HepG2 (cell line): ENCODE measurements around the gene NRL. TPM values are rescaled to one million over a fixed set of nuclear protein-coding genes. Genes with fewer than 3 reads are reported as not detected.
A peak's percentile ranks its signal among the peaks of the same experiment; 100 is the strongest.
"Not testable (repeated sequence)": the region's sequence is repeated elsewhere in the genome, so short reads cannot be mapped to it uniquely, and the experiment has no call there.

ENCODE experiments used
- ATAC-seq: fragments of 200-7000 bp; cut with Tn5 transposase; 3 replicates; pipeline ENCODE4 v1.9.1; 2020; ENCODE audit warnings: mild to moderate bottlenecking, moderate library complexity
- BruUV-seq: library from RNA; stranded (reverse); fragments of 400-500 nt; replicated peaks from 2 replicates; lab custom pipeline; 2021; lab: Mats Ljungman, UMichigan
- CTCF ChIA-PET: fragments of 300-600 bp; formaldehyde crosslinking; extraction: SDS; loops from one replicate; lab custom pipeline; 2021; ENCODE audit warnings: low total read pairs, inconsistent platforms, low intra/inter-chr PET ratio; lab: Yijun Ruan, JAX
- POLR2A ChIA-PET: fragments of 350-600 bp; sonication (Branson Sonifier 250); formaldehyde crosslinking; loops from one replicate; lab custom pipeline; 2020; ENCODE audit warnings: antibody characterized with exemption, inconsistent platforms; lab: Yijun Ruan, JAX
- DNase-seq: peaks from one replicate; pipeline ENCODE4 v3.0.0-alpha.2; 2015; ENCODE audit warnings: low spot score
- FAIRE-seq: peaks from 3 replicates; lab custom pipeline; 2011; peaks lifted over from hg19 to GRCh38; lab: Jason Lieb, UNC
- H2AFZ ChIP-seq: one replicate; pipeline ENCODE4 v1.6.1; 2011; ENCODE audit warnings: low read length, inconsistent platforms
- H3K27ac ChIP-seq: fragments of 300-600 bp; 3 replicates; pipeline ENCODE4 v1.8.0; 2011; ENCODE audit warnings: mixed run types, mild to moderate bottlenecking, mixed read lengths, low read length, inconsistent platforms; ENCODE audit not compliant: insufficient read depth; ENCODE audit errors: extremely low read length
- H3K27me3 ChIP-seq, 2 experiments: fragments of 200-600 bp in 1 of 2; 2 replicates in 1 of 2; 3 replicates in 1 of 2; pipeline versions ENCODE4 v1.6.0 to v1.8.0; 2011; ENCODE audit warnings: low read length in 2 of 2, mild to moderate bottlenecking in 2 of 2, moderate library complexity in 2 of 2, inconsistent platforms in 1 of 2; ENCODE audit not compliant: insufficient read depth in 2 of 2, control insufficient read depth in 1 of 2
- H3K36me3 ChIP-seq, 2 experiments: fragments of 200-600 bp in 1 of 2; replicated peaks in 1 of 2; 2 replicates in 1 of 2; 3 replicates in 1 of 2; pipeline versions ENCODE4 v1.5.1 to v1.8.0; 2011; ENCODE audit warnings: low read length in 2 of 2, inconsistent platforms in 1 of 2; ENCODE audit not compliant: insufficient read depth in 2 of 2, control insufficient read depth in 1 of 2
- H3K4me1 ChIP-seq: 2 replicates; pipeline ENCODE4 v1.5.1; 2012; ENCODE audit warnings: low read length, inconsistent platforms; ENCODE audit not compliant: insufficient read depth
- H3K4me2 ChIP-seq: 2 replicates; pipeline ENCODE4 v1.6.0; 2011; ENCODE audit warnings: low read depth, low read length, inconsistent platforms
- H3K4me3 ChIP-seq, 3 experiments: fragments of 200-600 bp in 1 of 3; sonication (generic), shearing (Covaris generic) in 1 of 3; replicated peaks in 1 of 3; 2 replicates each; pipeline ENCODE4 v1.5.1; 2011 to 2016; ENCODE audit warnings: low read length in 3 of 3, inconsistent platforms in 2 of 3, low read depth in 2 of 3, mild to moderate bottlenecking in 2 of 3, control low read depth in 1 of 3, mixed read lengths in 1 of 3; ENCODE audit not compliant: insufficient read depth in 1 of 3
- H3K79me2 ChIP-seq: one replicate; pipeline ENCODE4 v1.6.1; 2011; ENCODE audit warnings: low read length, inconsistent platforms; ENCODE audit not compliant: insufficient read depth
- H3K9ac ChIP-seq: 2 replicates; pipeline ENCODE4 v1.6.0; 2011; ENCODE audit warnings: mild to moderate bottlenecking, low read depth, low read length, inconsistent platforms; ENCODE audit not compliant: insufficient read depth
- H3K9me3 ChIP-seq: 2 replicates; pipeline ENCODE4 v1.5.1; 2012; ENCODE audit warnings: mild to moderate bottlenecking, low read length
- H4K20me1 ChIP-seq: 2 replicates; pipeline ENCODE4 v1.6.0; 2011; ENCODE audit warnings: inconsistent platforms, mild to moderate bottlenecking, low read length, moderate library complexity; ENCODE audit not compliant: insufficient read depth
- HMG20A ChIP-seq: IDR thresholded peaks from 2 replicates; pipeline ENCODE4 v1.6.1; 2016; ENCODE audit warnings: borderline replicate concordance
- KDM1A ChIP-seq: IDR thresholded peaks from 2 replicates; pipeline ENCODE4 v1.6.1; 2016; ENCODE audit warnings: missing compliant biosample characterization
- NFRKB ChIP-seq: fragments of 450-650 bp; IDR thresholded peaks from 2 replicates; pipeline ENCODE4 v1.6.1; 2017
- SKIL ChIP-seq: sonication (generic); formaldehyde crosslinking; IDR thresholded peaks from 2 replicates; pipeline ENCODE4 v1.8.0; 2022; ENCODE audit warnings: missing genetic modification reagents, mild to moderate bottlenecking, moderate library complexity, borderline replicate concordance
- ZMYM3 ChIP-seq: sonication (generic); formaldehyde crosslinking; IDR thresholded peaks from 2 replicates; pipeline ENCODE4 v1.5.1; 2020; ENCODE audit warnings: mild to moderate bottlenecking, missing genetic modification reagents
- ZNF282 ChIP-seq: fragments of 450-650 bp; IDR thresholded peaks from 2 replicates; pipeline ENCODE4 v1.6.1; 2018; ENCODE audit not compliant: partially characterized antibody
- WGBS: methylation state at CpG from one replicate; pipeline ENCODE4 v1.1.6; 2017; ENCODE audit warnings: low lambda C conversion rate; 5-methylcytosine and 5-hydroxymethylcytosine counted together
- in situ Hi-C: cut with HindIII; loops from 2 replicates; pipeline ENCODE4 v1.10.0; 2017; ENCODE audit warnings: low pct_unique_long_range_greater_than_20kb; ENCODE audit not compliant: extremely low pct_ligation_motif_present
- intact Hi-C: fragments of 100-400 bp; cut with micrococcal nuclease; formaldehyde crosslinking; loops from one replicate; pipeline ENCODE4 v1.10.0; 2022; ENCODE audit not compliant: unreplicated experiment
- microRNA-seq: library from miRNA; unstranded; fragments of <30 nt; microRNA quantifications from one replicate; pipeline ENCODE4, GENCODE V29; 2020
- polyA plus RNA-seq, 8 experiments: library from polyadenylated mRNA; depleted of rRNA in 3 of 8; stranded (reverse) in 7 of 8; unstranded in 1 of 8; fragments of >200 nt; fragmentation: Illumina TruSeq in 4 of 8; extraction: Trizol in 4 of 8; gene quantifications; 2 replicates each; pipeline versions ENCODE4 v1.2.1 to v1.2.3, GENCODE V29; 2011 to 2016; ENCODE audit warnings: low read depth in 4 of 8, missing spikeins in 1 of 8, mixed read lengths in 1 of 8; ENCODE audit not compliant: insufficient read depth in 1 of 8
- small RNA-seq, 3 experiments: library from RNA; depleted of rRNA; stranded (forward); fragments of <200 nt; gene quantifications; one replicate each; pipeline ENCODE3, GENCODE V24; 2012; ENCODE audit warnings: low read depth in 2 of 3, low replicate concordance in 1 of 3; ENCODE audit not compliant: insufficient read length in 3 of 3, insufficient read depth in 2 of 3
- total RNA-seq, 5 experiments: library from RNA; depleted of rRNA; stranded (reverse); fragments of >200 nt; fragmentation: Illumina TruSeq; extraction: Trizol; gene quantifications; 2 replicates each; pipeline ENCODE4 v1.2.3, GENCODE V29; 2016; ENCODE audit warnings: low read depth in 1 of 5

The NRL gene
- total and polyA plus RNA-seq, 2 of the 13 experiments (the other 11 are each of a cell fraction or from before 2014, with no cell fraction given), result 2.5 to 4.7 TPM

DNA sequence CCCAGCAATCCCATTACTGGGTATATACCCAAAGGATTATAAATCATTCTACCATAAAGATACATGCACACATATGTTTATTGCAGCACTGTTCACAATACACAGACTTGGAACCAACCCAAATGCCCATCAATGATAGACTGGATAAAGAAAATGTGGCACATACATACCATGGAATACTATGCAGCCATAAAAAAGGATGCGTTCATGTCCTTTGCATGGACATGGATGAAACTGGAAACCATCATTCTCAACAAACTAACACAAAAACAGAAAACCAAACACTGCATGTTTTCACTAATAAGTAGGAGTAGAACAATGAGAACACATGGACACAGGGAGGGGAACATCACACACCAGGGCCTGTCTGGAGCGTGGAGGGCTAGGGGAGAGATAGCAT is 83.4 kb downstream of the NRL start:
- POLR2A ChIA-PET, FAIRE-seq, H3K4me2 ChIP-seq, H3K79me2 ChIP-seq, H3K9ac ChIP-seq, H4K20me1 ChIP-seq, H3K27ac ChIP-seq, ATAC-seq, BruUV-seq, H3K27me3 ChIP-seq, H3K4me3 ChIP-seq, CTCF ChIA-PET, H3K36me3 ChIP-seq, H2AFZ ChIP-seq, DNase-seq: not testable (repeated sequence)
- Histone ChIP-seq H3K4me1 (peaks cover 43% of the 10 kb centered on the region), H3K9me3 (peaks cover 12% of the 10 kb centered on the region)
- WGBS, result 63% methylated on average over 2 of the region's 2 CpGs
- in situ Hi-C loops, result loop anchor here (10.0 kb wide), 1 partner anchor 47 kb away; the partner anchor contains the start of gene DHRS4L2
- TF ChIP-seq SKIL (CRISPR knock-in tag) (0 out of 2 replicates have a peak, but pooled peaks have one; percentile 19), ZMYM3 (CRISPR knock-in tag) (peak; percentile 59; the same call in 1 of the 2 replicates), HMG20A (CRISPR knock-in tag) (peak; percentile 17; the same call in 1 of the 2 replicates), KDM1A (CRISPR knock-in tag) (0 out of 2 replicates have a peak, but pooled peaks have one; percentile 8)
- intact Hi-C loops, result loop anchor here (10.0 kb wide), 1 partner anchor 307 kb away; no protein-coding TSS in a partner anchor

- H4K20me1 ChIP-seq, result not testable (repeated sequence)
Observed at GRCh38 chr14:24029687-24030086, 85.1 kb downstream of the NRL start.

More at GRCh38 chr14:24029687-24030086, 85.1 kb downstream of the NRL start:
- DNase-seq, ATAC-seq, BruUV-seq, H3K4me3 ChIP-seq, H2AFZ ChIP-seq, H3K27me3 ChIP-seq, H3K79me2 ChIP-seq, FAIRE-seq, H3K9ac ChIP-seq, H3K4me2 ChIP-seq, H3K36me3 ChIP-seq, CTCF ChIA-PET, POLR2A ChIA-PET, H3K27ac ChIP-seq: not testable (repeated sequence)
- TF ChIP-seq ZNF282 (peak; percentile 55), NFRKB (0 out of 2 replicates have a peak, but pooled peaks have one; percentile 16)
- in situ Hi-C loops (loop anchor here (10.0 kb wide), 1 partner anchor 45 kb away; the partner anchor contains the start of gene DHRS4L2), intact Hi-C loops (loop anchor here (10.0 kb wide), 1 partner anchor 305 kb away; no protein-coding TSS in a partner anchor)
- 87% methylated on average over 3 of the region's 3 CpGs for WGBS
- peaks cover 12% of the 10 kb centered on the region for H3K9me3 ChIP-seq
- peaks cover 41% of the 10 kb centered on the region for H3K4me1 ChIP-seq

Small RNA genes lying within 50 kb of the gene (microRNA-seq; reads per million reads assigned to microRNA genes)
- gene MIR7703, result not detected

Small RNA genes lying within 50 kb of the gene (small RNA-seq; reads per million reads assigned to genes)
- 0 reads per million in 3 experiments for gene RNA5SP383

Other genes with a start within 250 kb of the NRL start
- gene DHRS4, start 161.2 kb downstream of the NRL start, total RNA-seq (2016; rRNA removed; fragmentation: Illumina TruSeq; extraction: Trizol), result 45.1 and 49.4 TPM in 2 replicates
- 23.9 and 25.0 TPM in 2 replicates for gene DHRS4, start 161.2 kb downstream of the NRL start, polyA plus RNA-seq (2011; rRNA removed)
- 38.2 and 40.0 TPM in 2 replicates for gene DHRS4L2, start 126.0 kb downstream of the NRL start, total RNA-seq (2016; rRNA removed; fragmentation: Illumina TruSeq; extraction: Trizol)
- gene DHRS4L2, start 126.0 kb downstream of the NRL start, polyA plus RNA-seq (2011; rRNA removed), result 24.7 and 24.8 TPM in 2 replicates
- 0.13 and 0.27 TPM in 2 replicates for gene CARMIL3, start 62.9 kb downstream of the NRL start, total RNA-seq (2016; rRNA removed; fragmentation: Illumina TruSeq; extraction: Trizol)
- 0.55 and 0.85 TPM in 2 replicates for gene CARMIL3, start 62.9 kb downstream of the NRL start, polyA plus RNA-seq (2011; rRNA removed)
- gene CPNE6, start 43.4 kb downstream of the NRL start, total RNA-seq (2016; rRNA removed; fragmentation: Illumina TruSeq; extraction: Trizol), result not detected in 2 replicates
- gene CPNE6, start 43.4 kb downstream of the NRL start, polyA plus RNA-seq (2011; rRNA removed), result 0.03 TPM in 1 of 2 replicates, not detected in the other
- gene PCK2, start 20.6 kb downstream of the NRL start, total RNA-seq (2016; rRNA removed; fragmentation: Illumina TruSeq; extraction: Trizol), result 118 and 129 TPM in 2 replicates
- gene PCK2, start 20.6 kb downstream of the NRL start, polyA plus RNA-seq (2011; rRNA removed), result 272 and 316 TPM in 2 replicates
- 257 and 342 TPM in 2 replicates for gene DCAF11, start 172 bp downstream of the NRL start, total RNA-seq (2016; rRNA removed; fragmentation: Illumina TruSeq; extraction: Trizol)
- 150 and 176 TPM in 2 replicates for gene DCAF11, start 172 bp downstream of the NRL start, polyA plus RNA-seq (2011; rRNA removed)
- 3.1 and 5.8 TPM in 2 replicates for gene FITM1, start 15.7 kb upstream of the NRL start, total RNA-seq (2016; rRNA removed; fragmentation: Illumina TruSeq; extraction: Trizol)
- 2.7 and 3.6 TPM in 2 replicates for gene FITM1, start 15.7 kb upstream of the NRL start, polyA plus RNA-seq (2011; rRNA removed)
- gene PSME1, start 21.2 kb upstream of the NRL start, total RNA-seq (2016; rRNA removed; fragmentation: Illumina TruSeq; extraction: Trizol), result 608 and 713 TPM in 2 replicates
- 144 and 159 TPM in 2 replicates for gene PSME1, start 21.2 kb upstream of the NRL start, polyA plus RNA-seq (2011; rRNA removed)
- 71.2 and 78.7 TPM in 2 replicates for gene EMC9, start 26.6 kb upstream of the NRL start, total RNA-seq (2016; rRNA removed; fragmentation: Illumina TruSeq; extraction: Trizol)
- 60.5 and 63.9 TPM in 2 replicates for gene EMC9, start 26.6 kb upstream of the NRL start, polyA plus RNA-seq (2011; rRNA removed)
- 716 and 834 TPM in 2 replicates for gene PSME2, start 31.7 kb upstream of the NRL start, total RNA-seq (2016; rRNA removed; fragmentation: Illumina TruSeq; extraction: Trizol)
- gene PSME2, start 31.7 kb upstream of the NRL start, polyA plus RNA-seq (2011; rRNA removed), result 332 and 362 TPM in 2 replicates
- 65.9 and 86.8 TPM in 2 replicates for gene RNF31, start 32.5 kb upstream of the NRL start, total RNA-seq (2016; rRNA removed; fragmentation: Illumina TruSeq; extraction: Trizol)
- 48.2 and 59.0 TPM in 2 replicates for gene RNF31, start 32.5 kb upstream of the NRL start, polyA plus RNA-seq (2011; rRNA removed)
- 13.8 and 14.9 TPM in 2 replicates for gene IRF9, start 46.3 kb upstream of the NRL start, total RNA-seq (2016; rRNA removed; fragmentation: Illumina TruSeq; extraction: Trizol)
- 49.7 and 60.9 TPM in 2 replicates for gene IRF9, start 46.3 kb upstream of the NRL start, polyA plus RNA-seq (2011; rRNA removed)
- gene REC8, start 57.1 kb upstream of the NRL start, total RNA-seq (2016; rRNA removed; fragmentation: Illumina TruSeq; extraction: Trizol), result 3.4 TPM in 1 of 2 replicates, not detected in the other
- 14.7 and 17.3 TPM in 2 replicates for gene REC8, start 57.1 kb upstream of the NRL start, polyA plus RNA-seq (2011; rRNA removed)
- gene IPO4, start 73.9 kb upstream of the NRL start, total RNA-seq (2016; rRNA removed; fragmentation: Illumina TruSeq; extraction: Trizol), result 149 and 179 TPM in 2 replicates
- gene IPO4, start 73.9 kb upstream of the NRL start, polyA plus RNA-seq (2011; rRNA removed), result 37.4 and 39.0 TPM in 2 replicates
- 56.4 and 110 TPM in 2 replicates for gene TM9SF1, start 80.5 kb upstream of the NRL start, total RNA-seq (2016; rRNA removed; fragmentation: Illumina TruSeq; extraction: Trizol)
- gene TM9SF1, start 80.5 kb upstream of the NRL start, polyA plus RNA-seq (2011; rRNA removed), result 83.2 and 85.1 TPM in 2 replicates
- 0.44 TPM in 1 of 2 replicates, not detected in the other for gene TSSK4, start 90.7 kb upstream of the NRL start, total RNA-seq (2016; rRNA removed; fragmentation: Illumina TruSeq; extraction: Trizol)
- 0.08 and 0.14 TPM in 2 replicates for gene TSSK4, start 90.7 kb upstream of the NRL start, polyA plus RNA-seq (2011; rRNA removed)
- gene CHMP4A, start 98.5 kb upstream of the NRL start, total RNA-seq (2016; rRNA removed; fragmentation: Illumina TruSeq; extraction: Trizol), result 113 and 140 TPM in 2 replicates
- gene CHMP4A, start 98.5 kb upstream of the NRL start, polyA plus RNA-seq (2011; rRNA removed), result 80.8 and 83.6 TPM in 2 replicates
- gene MDP1, start 101.1 kb upstream of the NRL start, total RNA-seq (2016; rRNA removed; fragmentation: Illumina TruSeq; extraction: Trizol), result 48.7 and 66.0 TPM in 2 replicates
- gene MDP1, start 101.1 kb upstream of the NRL start, polyA plus RNA-seq (2011; rRNA removed), result 38.2 and 44.1 TPM in 2 replicates
- gene NEDD8, start 117.4 kb upstream of the NRL start, total RNA-seq (2016; rRNA removed; fragmentation: Illumina TruSeq; extraction: Trizol), result 713 and 818 TPM in 2 replicates
- 473 and 535 TPM in 2 replicates for gene NEDD8, start 117.4 kb upstream of the NRL start, polyA plus RNA-seq (2011; rRNA removed)
- gene GMPR2, start 118.0 kb upstream of the NRL start, total RNA-seq (2016; rRNA removed; fragmentation: Illumina TruSeq; extraction: Trizol), result 273 and 345 TPM in 2 replicates
- gene GMPR2, start 118.0 kb upstream of the NRL start, polyA plus RNA-seq (2011; rRNA removed), result 185 and 210 TPM in 2 replicates
- gene TINF2, start 127.7 kb upstream of the NRL start, total RNA-seq (2016; rRNA removed; fragmentation: Illumina TruSeq; extraction: Trizol), result 73.5 and 73.7 TPM in 2 replicates
- 52.0 and 59.8 TPM in 2 replicates for gene TINF2, start 127.7 kb upstream of the NRL start, polyA plus RNA-seq (2011; rRNA removed)
- gene TGM1, start 148.2 kb upstream of the NRL start, total RNA-seq (2016; rRNA removed; fragmentation: Illumina TruSeq; extraction: Trizol), result 1.9 and 3.2 TPM in 2 replicates
- 9.5 and 10.6 TPM in 2 replicates for gene TGM1, start 148.2 kb upstream of the NRL start, polyA plus RNA-seq (2011; rRNA removed)
- gene RABGGTA, start 156.6 kb upstream of the NRL start, total RNA-seq (2016; rRNA removed; fragmentation: Illumina TruSeq; extraction: Trizol), result 31.2 and 57.9 TPM in 2 replicates
- 90.8 and 111 TPM in 2 replicates for gene RABGGTA, start 156.6 kb upstream of the NRL start, polyA plus RNA-seq (2011; rRNA removed)
- 46.3 and 60.8 TPM in 2 replicates for gene DHRS1, start 184.8 kb upstream of the NRL start, total RNA-seq (2016; rRNA removed; fragmentation: Illumina TruSeq; extraction: Trizol)
- 49.8 and 52.2 TPM in 2 replicates for gene DHRS1, start 184.8 kb upstream of the NRL start, polyA plus RNA-seq (2011; rRNA removed)
- gene NOP9, start 184.9 kb upstream of the NRL start, total RNA-seq (2016; rRNA removed; fragmentation: Illumina TruSeq; extraction: Trizol), result 61.6 and 64.5 TPM in 2 replicates
- gene NOP9, start 184.9 kb upstream of the NRL start, polyA plus RNA-seq (2011; rRNA removed), result 24.5 and 33.8 TPM in 2 replicates
- 22.4 and 35.8 TPM in 2 replicates for gene CIDEB, start 193.0 kb upstream of the NRL start, total RNA-seq (2016; rRNA removed; fragmentation: Illumina TruSeq; extraction: Trizol)
- 110 and 143 TPM in 2 replicates for gene CIDEB, start 193.0 kb upstream of the NRL start, polyA plus RNA-seq (2011; rRNA removed)
- 1.4 and 6.9 TPM in 2 replicates for gene LTB4R2, start 195.2 kb upstream of the NRL start, total RNA-seq (2016; rRNA removed; fragmentation: Illumina TruSeq; extraction: Trizol)
- gene LTB4R2, start 195.2 kb upstream of the NRL start, polyA plus RNA-seq (2011; rRNA removed), result 3.9 and 6.1 TPM in 2 replicates
- 1.00 and 3.2 TPM in 2 replicates for gene LTB4R, start 196.6 kb upstream of the NRL start, total RNA-seq (2016; rRNA removed; fragmentation: Illumina TruSeq; extraction: Trizol)
- gene LTB4R, start 196.6 kb upstream of the NRL start, polyA plus RNA-seq (2011; rRNA removed), result 8.2 and 12.4 TPM in 2 replicates
- not detected in 2 replicates for gene ADCY4, start 220.1 kb upstream of the NRL start, total RNA-seq (2016; rRNA removed; fragmentation: Illumina TruSeq; extraction: Trizol)
- gene ADCY4, start 220.1 kb upstream of the NRL start, polyA plus RNA-seq (2011; rRNA removed), result 0.03 TPM in 1 of 2 replicates, not detected in the other
- not detected in 2 replicates for gene RIPK3, start 225.0 kb upstream of the NRL start, total RNA-seq (2016; rRNA removed; fragmentation: Illumina TruSeq; extraction: Trizol)
- not detected in 2 replicates for gene RIPK3, start 225.0 kb upstream of the NRL start, polyA plus RNA-seq (2011; rRNA removed)